Fibroblast of villous mesenchyme (primary cell): ENCODE results near the gene HSPA8. TPM values are rescaled to one million over a fixed set of nuclear protein-coding genes. Genes with fewer than 3 reads are reported as not detected.

Source experiments
- DNase-seq: peaks from one replicate; pipeline ENCODE4 v3.0.0-alpha.2; 2010; ENCODE audit warnings: low read depth
- H3K4me3 ChIP-seq: 2 replicates; pipeline ENCODE4 v1.5.1; 2011; ENCODE audit warnings: low read depth, mild to moderate bottlenecking, low read length
- total RNA-seq: library from RNA; depleted of rRNA; stranded (reverse); fragments of >200 nt; gene quantifications from 2 replicates; pipeline ENCODE4 v1.2.3, GENCODE V29; 2012
- TF ChIP-seq, protein P1 (sequence below): IDR thresholded peaks from 2 replicates; pipeline ENCODE4 v1.5.1; 2012; ENCODE audit warnings: low read depth, mild to moderate bottlenecking, low read length; ENCODE audit not compliant: insufficient read depth

The HSPA8 gene
- total RNA-seq, 1 donor, result 2,555 TPM

DNA sequence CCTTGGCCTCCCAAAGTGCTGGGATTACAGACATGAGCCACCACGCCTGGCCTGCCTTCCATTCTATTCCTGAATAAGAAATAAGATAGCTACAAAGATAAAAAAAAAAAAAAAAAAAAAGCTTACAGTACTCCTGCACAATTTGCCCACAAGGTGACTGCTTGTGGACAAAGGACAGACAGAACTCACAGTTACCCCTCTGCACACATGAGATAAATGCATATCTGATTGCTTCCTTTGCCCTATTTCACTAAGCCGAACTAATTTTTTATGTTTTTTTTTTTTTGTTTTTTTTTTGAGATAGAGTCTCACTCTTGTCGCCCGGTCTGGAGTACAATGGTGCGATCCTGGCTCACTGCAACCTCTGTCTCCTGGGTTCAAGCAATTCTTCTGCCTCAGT lies 23.6 kb upstream of the HSPA8 start:
- TF ChIP-seq, protein P1, sequence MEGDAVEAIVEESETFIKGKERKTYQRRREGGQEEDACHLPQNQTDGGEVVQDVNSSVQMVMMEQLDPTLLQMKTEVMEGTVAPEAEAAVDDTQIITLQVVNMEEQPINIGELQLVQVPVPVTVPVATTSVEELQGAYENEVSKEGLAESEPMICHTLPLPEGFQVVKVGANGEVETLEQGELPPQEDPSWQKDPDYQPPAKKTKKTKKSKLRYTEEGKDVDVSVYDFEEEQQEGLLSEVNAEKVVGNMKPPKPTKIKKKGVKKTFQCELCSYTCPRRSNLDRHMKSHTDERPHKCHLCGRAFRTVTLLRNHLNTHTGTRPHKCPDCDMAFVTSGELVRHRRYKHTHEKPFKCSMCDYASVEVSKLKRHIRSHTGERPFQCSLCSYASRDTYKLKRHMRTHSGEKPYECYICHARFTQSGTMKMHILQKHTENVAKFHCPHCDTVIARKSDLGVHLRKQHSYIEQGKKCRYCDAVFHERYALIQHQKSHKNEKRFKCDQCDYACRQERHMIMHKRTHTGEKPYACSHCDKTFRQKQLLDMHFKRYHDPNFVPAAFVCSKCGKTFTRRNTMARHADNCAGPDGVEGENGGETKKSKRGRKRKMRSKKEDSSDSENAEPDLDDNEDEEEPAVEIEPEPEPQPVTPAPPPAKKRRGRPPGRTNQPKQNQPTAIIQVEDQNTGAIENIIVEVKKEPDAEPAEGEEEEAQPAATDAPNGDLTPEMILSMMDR, result no peak
- no peak overlapping the region for H3K4me3 ChIP-seq
- DNase-seq, result no peak

DNA sequence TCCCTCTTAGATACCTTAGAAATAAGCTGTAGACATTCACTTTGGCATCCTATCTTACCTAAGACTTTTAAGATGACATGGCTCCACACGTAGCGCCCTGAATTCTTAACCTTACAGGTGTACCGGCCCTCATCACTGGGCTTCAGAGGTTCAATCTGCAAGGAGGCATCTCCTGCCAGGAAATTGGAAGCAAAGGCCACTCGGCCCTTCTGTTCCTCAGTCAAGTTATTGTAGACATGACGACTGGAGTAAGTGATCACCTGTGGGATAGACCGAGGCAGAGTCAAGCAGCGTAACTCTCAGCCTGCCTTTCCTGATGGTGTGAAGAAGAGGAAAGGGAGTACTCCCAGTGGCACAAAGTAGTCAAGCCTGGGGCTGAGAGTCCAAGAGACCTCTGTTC lies 22.5 kb upstream of the HSPA8 start:
- TF ChIP-seq, protein P1, result no peak
- no peak for DNase-seq
- no peak overlapping the region for H3K4me3 ChIP-seq

DNA sequence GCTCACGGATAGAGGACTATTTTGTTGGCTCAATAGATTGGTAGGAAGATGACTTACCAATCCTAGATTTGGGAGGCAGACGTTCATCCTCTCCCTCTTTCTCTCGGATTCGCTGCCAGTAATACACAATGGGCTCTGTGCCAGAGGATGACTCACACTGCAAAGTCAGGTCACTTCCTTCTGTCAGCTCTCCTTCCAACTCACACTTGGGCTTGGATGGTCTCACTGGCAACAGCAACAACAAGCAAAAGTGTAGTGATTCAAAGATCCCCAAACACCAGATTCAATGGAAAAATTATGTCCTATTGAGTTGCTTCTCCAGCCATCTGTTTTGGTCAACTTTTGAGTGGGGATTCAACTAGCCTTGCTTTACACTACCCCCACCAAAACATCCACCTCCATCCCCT lies 21.7 kb upstream of the HSPA8 start:
- DNase-seq, result peak; percentile 94
- H3K4me3 ChIP-seq, result no peak overlapping the region
- TF ChIP-seq, protein P1, result no peak

DNA sequence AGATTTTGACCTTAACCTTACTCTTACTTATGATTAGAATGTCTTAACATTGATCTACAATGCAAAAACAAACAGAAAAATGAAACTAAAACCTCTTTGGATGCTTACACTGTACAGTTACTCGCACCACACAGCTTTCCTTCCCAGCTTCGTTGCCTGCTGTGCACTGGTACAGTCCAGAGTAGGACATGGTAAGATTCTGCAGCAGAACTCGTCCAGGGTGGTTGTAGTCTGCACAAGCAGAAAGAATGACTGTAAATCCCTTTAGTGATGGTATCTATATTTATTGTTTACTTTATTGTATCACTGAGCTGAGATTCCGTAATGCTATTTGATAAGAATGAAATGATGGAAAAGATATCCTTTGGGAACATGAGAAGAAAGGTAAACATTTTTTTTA lies 21.0 kb upstream of the HSPA8 start:
- H3K4me3 ChIP-seq, result no peak overlapping the region
- DNase-seq, result no peak
- TF ChIP-seq, protein P1, result no peak

DNA sequence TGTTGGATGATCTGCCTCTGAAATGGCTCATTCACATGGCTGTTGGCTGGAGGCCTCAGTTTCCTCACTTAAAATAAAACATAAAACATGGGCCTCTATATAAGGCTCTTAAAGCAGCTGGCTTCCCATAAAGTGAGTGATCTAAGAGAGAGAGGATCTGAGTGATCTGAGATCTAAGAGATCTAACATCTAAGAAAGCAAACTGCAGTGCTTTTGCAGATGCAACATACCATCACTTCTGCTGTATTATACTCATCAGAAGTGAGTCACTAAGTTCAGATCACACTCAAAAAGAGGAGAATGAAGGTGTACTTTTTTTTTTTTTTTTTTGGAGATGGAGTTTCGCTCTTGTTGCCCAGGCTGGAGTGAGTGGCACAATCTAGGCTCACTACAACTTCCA lies 18.1 kb upstream of the HSPA8 start:
- TF ChIP-seq, protein P1, result no peak
- no peak for DNase-seq
- H3K4me3 ChIP-seq, result no peak overlapping the region

DNA sequence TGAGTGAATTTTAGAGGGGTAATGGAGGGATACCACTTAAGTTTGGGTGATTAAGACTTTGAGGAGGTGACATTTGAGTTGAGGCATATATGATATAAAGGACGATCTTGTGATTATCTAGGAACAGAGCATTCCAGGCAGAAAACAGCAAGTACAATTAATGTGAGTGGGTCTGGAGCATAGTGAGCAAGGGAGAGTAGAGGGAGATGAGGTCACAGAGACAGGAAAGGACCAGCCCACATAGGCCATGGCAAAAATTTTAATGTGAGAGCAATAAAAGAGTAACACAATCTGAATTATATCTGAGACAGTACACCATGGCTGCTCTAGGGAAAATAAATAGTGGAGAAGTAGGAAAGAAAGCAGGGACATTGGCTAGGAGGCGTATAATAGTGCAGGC lies 14.5 kb upstream of the HSPA8 start:
- no peak overlapping the region for H3K4me3 ChIP-seq
- DNase-seq, result no peak
- TF ChIP-seq, protein P1, result no peak

DNA sequence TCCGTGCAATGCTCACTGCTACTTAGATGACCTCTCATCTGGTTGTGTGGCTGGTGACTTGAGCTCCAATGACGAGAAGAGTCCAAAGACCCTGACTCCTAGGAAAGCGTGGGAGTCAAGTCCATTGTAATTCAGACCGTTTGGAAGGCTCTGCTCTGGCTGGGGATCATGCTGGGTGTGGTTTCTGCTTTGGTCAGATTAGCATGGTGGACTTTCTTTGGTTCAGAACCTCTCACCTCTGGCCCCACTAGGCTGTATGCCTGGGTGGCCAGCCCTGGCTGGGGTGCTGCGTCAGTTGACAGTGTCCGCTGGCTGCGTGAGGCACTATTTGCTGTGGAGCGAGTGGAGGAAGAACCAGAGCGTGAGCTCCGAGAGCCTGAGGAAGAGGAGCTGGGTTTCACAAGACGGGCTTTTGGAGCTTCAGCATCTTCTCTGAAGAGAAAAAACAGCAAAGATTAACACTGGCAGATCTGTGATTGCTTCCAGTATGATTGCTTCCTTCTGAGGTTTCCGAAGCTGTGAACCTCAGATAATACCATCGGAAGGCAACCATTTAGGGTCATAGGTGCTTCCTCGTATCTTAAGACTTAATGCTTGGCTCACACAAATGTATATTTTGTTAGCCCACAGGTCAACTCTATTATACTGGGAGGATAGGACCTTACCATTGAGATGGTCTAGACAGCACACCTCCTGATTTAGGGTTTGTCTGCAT lies 11.6 kb upstream of the HSPA8 start:
- TF ChIP-seq, protein P1, result no peak
- no peak for DNase-seq
- no peak overlapping the region for H3K4me3 ChIP-seq
